ENCODE data around the gene NPTX1.

Gene NPTX1

DNA sequence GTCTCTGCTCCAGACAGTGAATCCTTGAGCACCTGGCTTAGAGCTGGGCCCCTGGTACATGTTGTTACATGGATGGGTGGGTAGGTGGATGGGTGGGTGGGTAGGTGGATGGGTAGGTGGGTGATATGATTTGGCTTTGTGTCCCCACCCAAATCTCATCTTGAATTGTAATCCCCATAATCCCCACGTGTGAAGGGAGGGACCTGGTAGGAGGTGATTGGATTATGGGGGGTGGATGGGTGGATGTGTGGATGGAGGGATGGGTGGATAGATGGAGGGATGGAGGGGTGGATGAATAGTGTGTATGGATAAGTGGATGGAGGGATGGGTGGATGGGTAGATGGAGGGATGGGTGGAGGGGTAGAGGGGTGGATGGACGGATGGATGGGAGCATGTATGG is 26.6 kb upstream of the NPTX1 start:
- DNase-seq (ENCODE audit: low read depth), result no peak

- DNase-seq (ENCODE audit: low read depth), result no peak
Measured at GRCh38 chr17:80502578-80502877, 26.1 kb upstream of the NPTX1 start.

- DNase-seq (ENCODE audit: low read depth), result no peak
Measured at GRCh38 chr17:80501741-80502577, 25.6 kb upstream of the NPTX1 start.

DNA sequence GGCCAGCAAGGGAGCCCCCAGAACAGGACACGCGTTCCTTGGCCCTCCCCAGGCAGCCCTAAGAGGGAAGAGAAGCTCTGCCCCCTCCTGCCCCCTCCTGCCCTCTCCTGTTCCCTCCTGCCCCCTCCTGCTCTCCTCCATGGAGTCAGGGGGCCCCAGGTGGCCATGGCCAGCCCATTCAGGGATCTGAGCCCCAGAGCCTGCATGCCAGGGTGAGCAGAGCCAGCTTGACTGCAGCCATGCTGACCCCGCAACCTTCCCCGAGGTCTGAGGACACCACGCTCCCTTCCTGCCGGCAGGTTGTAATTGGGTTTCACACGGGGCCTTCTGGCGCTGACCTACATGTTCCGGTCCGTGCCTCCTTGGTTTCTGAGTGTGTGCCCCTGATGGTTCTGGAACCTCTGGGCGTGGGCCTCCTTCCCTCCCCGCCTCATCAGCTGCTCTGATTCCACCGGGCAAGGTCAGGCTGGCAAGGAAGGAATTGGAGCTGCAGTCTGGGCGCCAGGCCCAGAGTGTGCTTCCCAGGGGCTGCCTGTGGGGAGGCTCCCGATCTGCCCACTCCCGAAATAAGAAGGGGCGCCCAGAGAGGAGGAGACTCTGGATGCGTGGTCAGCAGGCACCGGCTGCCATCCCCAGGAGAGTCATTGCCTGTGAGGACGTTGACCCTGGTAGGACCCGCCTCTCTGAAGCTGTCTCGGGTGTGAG is 23.7 kb upstream of the NPTX1 start:
- DNase-seq (ENCODE audit: low read depth), result no peak

DNA sequence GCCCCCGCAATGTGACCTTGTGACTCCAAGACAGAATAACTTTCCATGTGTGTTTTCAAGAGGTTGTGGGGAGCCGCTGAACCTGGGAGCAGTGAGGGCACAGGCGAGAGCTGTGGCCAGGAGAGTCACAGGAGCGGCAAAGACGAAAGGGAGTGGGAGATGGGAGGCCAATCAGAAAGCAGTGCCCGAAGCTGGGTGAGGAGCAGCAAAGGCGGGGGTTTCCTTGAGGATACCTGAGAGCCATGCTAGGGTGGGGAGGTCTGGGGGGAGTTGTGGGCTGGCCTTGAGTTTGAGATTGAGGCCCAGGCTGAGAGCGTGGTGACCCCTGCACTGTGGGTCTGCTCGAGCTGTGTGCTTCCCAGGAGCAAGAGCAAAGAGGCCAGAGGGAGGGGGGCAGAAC is 23.2 kb upstream of the NPTX1 start:
- no peak for DNase-seq (ENCODE audit: low read depth)

DNA sequence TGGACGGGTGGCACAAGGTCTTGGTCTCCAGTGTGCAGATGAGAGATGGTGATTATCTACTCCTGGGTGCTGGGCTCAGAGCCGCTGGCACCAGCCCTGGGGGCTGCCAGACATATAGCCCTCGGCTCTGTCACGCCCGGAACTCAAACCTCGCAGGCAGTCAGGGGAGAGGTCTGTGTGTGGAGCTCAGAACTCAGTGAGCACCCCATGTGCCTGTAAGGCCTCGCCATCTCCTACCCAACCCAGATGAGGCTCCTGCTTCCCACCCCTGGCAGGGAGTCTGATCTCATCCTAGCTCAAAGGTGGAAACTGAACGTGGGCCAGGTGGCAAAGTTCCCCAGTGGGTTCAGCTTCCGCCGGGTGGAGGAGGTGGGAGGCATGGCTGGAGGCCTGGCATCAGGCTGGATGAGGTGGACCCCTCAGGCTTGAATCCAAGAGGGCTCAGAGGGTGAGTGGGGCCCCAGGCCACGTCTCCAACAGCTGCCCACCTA is 22.6 kb upstream of the NPTX1 start:
- DNase-seq (ENCODE audit: low read depth), result no peak

DNA sequence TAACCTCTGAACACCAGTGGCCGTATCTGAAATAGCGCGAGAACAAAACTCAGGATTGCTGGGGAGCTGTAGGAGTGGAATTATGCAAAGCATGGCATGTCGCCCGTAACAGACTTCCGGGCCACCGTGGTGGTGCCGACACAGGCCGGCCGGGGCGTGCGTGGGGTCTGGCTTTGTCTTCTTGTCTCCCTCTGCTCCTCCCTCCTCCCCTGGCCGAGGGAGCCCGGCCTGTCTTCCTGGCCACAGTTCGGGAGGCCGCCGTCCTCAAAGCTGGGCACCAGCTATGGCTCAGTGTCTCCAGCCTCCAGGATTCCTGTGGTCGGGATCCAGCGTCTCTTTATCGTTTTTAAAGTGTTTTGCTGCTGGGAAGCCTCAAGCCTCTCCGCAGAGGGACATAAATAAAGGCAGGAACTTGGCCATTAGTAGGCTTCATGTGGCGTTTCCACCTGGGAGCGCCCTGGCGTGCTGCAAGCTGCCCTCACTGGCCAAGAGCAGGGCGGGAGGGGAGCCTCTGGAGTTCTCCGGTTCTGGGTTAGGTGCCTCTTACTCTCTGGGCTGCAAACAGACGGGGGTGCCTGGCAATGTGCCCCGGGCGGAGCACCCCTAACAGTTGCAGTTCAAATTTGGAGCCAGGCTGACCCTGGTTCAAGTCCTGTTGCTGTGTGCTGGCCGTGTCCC is 22.0 kb upstream of the NPTX1 start:
- no peak for DNase-seq (ENCODE audit: low read depth)

DNA sequence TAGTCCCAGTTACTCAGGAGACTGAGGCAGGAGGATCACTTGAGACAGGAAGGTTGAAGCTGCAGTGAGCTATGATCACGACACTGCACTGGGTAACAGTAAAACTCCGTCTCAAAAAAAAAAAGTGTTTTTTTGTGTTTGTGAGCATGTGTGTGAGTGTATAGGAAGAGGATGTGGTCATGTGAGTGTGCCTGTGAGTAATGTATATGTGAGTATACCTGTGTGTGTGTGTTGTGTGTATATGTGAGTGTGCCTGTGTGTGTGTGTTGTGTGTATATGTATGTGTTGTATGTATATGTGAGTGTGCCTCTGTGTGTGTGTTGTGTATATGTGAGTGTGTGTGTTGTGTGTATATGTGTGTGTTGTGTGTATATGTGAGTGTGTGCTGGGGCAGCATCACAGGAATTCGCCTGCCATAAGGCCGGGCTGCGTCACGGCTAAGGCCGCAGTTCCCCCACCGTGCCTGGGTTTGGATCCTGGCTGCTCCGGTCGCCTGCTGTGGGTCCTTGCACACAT is 21.4 kb upstream of the NPTX1 start:
- DNase-seq (ENCODE audit: low read depth), result no peak

GRCh38 chr17:80494547-80494946 is 18.1 kb upstream of the NPTX1 start:
- no peak for DNase-seq (ENCODE audit: low read depth)

- no peak for DNase-seq (ENCODE audit: low read depth)
Measured at GRCh38 chr17:80492343-80493136, 16.1 kb upstream of the NPTX1 start.

DNA sequence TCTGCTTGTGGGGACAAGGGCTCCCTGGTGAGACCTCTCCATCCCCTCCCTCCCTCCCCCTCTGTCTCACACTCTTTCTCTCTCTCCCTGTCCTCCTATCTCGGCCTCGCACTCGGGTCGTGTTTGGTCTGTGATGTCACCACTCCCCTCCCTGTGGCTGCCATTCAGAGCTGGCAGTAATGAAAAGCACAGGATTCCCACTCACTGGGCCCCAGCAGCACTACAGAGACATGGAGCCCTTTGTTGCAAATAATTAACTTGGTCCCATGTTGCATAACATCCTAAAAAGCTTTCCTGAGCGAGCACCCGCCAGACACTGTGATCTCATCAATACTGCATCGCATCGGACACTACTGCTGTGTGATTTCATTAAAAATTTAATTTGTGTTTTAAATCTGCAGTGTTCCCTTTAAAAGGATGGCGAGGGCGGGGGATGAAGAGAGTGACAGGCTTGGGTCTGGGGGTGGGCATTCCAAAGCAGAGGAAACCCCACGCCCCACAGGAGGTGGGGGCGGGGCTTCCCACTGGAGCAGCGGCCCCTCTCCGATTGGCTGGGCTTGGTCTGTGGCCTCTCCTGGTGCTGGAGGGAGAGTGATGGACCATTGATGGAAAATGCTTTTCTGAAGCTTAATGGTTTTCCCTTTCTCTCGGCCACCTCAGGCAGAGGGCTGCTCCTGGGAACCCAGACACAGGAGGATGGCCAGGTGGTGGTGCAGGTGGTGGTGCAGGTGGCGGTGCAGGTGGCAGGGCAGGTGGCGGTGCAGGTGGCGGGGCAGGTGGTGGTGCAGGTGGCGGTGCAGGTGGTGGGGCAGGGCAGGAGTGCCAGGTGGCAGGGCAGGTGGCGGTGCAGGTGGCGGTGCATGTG is 15.3 kb upstream of the NPTX1 start:
- DNase-seq (ENCODE audit: low read depth), result no peak

GRCh38 chr17:80487511-80487910 is 11.1 kb upstream of the NPTX1 start:
- no peak for DNase-seq (ENCODE audit: low read depth)

GRCh38 chr17:80486692-80487091 is 10.3 kb upstream of the NPTX1 start:
- no peak for DNase-seq (ENCODE audit: low read depth)

GRCh38 chr17:80485846-80486245 is 9.4 kb upstream of the NPTX1 start:
- no peak for DNase-seq (ENCODE audit: low read depth)

DNA sequence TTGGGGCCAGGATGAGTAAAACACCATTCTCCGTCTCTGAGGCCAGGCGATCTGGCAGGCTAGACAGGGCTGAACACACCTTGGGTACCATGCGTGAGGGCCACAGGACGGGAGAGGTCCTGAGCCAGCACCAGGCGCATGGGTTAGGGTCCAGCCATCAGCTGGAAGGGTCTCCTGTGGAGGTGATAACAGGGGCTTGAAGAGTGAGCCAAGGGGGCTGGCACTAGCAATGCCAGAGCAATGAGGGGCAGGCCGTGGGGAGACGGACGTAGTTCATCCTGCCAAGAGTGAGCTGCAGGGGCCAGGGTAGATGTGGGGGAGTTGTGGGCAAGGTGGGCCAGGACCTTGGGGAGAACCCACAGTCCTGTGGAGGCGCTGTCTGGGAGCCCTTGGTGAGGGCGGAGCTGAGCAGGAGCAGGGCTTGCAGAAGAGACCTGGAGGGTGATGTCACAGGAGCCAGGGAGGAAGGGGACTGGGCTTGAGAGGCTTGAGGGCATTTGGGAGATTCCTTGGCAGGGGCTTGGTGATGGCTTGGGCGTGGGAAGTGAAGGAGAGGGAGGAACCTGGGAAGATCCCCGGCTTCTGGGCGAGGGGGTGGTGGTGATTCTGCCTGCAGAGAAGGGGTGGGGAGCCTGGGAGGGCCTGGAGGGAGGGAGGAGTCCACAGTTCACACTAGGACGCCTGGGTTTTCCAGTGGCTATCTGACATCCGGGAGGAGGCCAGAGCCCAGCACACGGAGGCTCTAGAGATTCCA is 6.3 kb upstream of the NPTX1 start:
- no peak for DNase-seq (ENCODE audit: low read depth)

DNA sequence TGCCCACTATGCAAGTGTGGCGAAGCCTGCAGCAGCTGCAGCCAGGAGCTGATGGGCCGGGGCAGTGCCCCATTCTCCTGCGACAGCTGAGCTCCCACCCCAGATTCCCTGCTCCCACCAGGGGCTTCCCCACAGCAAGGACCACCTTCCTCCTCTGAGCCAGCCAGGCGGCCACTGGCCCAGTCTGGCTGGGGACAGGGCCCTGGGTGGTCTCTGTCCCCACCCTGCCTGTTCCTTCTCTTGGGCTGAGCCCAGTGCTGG is 5.6 kb upstream of the NPTX1 start:
- no peak for DNase-seq (ENCODE audit: low read depth)

DNA sequence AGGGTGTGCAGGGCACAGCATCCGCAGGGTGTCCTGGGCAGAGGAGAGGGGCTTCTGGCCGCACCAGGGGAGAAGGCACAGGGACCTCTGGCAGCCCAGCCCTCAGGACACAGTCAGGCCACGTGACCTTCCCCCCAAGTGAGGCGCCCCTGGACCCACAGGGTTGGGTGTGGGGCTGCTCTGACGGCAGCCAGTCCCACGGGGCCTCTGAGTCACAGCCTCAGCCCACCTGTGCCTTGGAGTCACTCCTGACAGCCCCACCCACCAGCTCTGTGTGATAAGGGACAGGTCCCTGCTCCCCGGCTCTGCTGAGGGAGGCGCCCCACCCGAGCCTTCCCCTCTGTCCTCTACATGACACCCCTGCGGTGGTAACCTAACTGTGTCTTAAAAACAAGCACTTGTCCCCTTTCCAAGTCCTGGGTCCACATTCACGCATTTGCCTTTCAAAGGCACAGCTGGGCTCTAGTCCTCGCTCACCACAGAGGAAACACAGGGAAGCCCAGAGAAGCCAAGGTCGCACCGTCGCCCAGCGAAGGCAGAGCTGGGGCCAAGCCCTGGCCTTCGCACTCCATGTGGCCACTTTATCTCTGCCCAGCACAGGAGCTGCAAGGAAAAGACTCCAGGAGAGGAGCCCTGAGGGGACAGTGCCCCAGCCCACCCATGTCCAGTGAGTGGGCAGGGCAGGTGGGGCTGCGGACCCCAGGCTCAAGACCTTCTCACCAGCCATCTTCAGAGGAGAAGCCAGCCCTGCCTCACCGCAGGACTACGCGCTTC is 5.1 kb upstream of the NPTX1 start:
- DNase-seq (ENCODE audit: low read depth), result no peak

GRCh38 chr17:80480248-80480647 is 3.8 kb upstream of the NPTX1 start:
- no peak for DNase-seq (ENCODE audit: low read depth)

DNA sequence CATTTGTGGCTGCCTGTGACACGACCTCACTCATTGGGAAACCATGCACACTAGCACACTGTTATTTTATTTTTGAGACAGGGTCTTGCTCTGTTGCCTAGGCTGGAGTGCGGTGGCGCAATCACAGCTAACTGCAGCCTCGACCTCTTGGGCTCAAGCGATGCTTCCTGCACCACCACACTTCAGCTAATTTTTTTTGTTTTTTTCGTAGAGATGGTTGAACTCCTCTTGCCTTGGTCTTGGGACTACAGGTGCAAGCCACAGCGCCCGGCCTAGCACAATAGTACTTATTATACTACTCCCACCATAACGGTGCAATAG is 2.8 kb upstream of the NPTX1 start:
- DNase-seq (ENCODE audit: low read depth), result no peak

All from stimulated activated CD8-positive, alpha-beta memory T cell treated with anti-CD3 and anti-CD28 coated beads, Interleukin-15, amount 100 ng/mL, for 24 hours (primary cell).